ENCODE measurements around the gene NPC1. TPM values are rescaled to one million over a fixed set of nuclear protein-coding genes. Genes with fewer than 3 reads are reported as not detected.
A peak's percentile ranks its signal among the peaks of the same experiment; 100 is the strongest.

NPC1 gene
- total RNA-seq, 1 donor from 2014 or later, result 143 TPM

DNA sequence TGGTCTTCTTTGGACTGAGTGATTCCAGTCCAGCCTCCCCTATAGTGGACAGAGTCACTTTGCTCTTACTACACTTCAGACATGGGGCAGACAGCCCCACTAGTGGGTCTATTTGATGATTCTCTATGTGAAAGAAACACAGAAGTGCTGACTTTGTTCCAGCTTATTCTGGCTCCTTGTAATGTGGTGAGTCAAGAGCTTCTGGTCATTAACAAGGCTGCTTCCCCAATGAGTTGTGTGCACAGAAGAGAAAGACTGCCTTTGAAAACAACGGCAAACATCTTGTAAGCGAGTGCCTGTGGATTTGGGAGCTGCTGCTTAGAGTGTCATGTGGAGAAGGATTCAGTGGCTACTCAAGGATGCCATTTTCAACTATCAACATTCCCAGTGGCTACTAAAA is 43.8 kb downstream of the NPC1 start:
- TF ChIP-seq, protein P1, sequence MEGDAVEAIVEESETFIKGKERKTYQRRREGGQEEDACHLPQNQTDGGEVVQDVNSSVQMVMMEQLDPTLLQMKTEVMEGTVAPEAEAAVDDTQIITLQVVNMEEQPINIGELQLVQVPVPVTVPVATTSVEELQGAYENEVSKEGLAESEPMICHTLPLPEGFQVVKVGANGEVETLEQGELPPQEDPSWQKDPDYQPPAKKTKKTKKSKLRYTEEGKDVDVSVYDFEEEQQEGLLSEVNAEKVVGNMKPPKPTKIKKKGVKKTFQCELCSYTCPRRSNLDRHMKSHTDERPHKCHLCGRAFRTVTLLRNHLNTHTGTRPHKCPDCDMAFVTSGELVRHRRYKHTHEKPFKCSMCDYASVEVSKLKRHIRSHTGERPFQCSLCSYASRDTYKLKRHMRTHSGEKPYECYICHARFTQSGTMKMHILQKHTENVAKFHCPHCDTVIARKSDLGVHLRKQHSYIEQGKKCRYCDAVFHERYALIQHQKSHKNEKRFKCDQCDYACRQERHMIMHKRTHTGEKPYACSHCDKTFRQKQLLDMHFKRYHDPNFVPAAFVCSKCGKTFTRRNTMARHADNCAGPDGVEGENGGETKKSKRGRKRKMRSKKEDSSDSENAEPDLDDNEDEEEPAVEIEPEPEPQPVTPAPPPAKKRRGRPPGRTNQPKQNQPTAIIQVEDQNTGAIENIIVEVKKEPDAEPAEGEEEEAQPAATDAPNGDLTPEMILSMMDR (IDR thresholded peaks at IDR 0.05), result no peak
- H3K4me3 ChIP-seq, result no peak overlapping the region
- H3K27ac ChIP-seq, result no peak overlapping the region
- peaks cover 96% of the 10 kb centered on the region for H3K36me3 ChIP-seq
- H3K4me1 ChIP-seq, result peaks cover 12% of the 10 kb centered on the region
- intact Hi-C loops (cut with DNase I), result no loop called here
- ATAC-seq, result no peak
- no peaks in the 10 kb centered on the region for H3K9me3 ChIP-seq
- H3K27me3 ChIP-seq, result no peaks in the 10 kb centered on the region
- DNase-seq, result no peak

GRCh38 chr18:23541349-23542093 is 44.8 kb downstream of the NPC1 start:
- intact Hi-C loops (cut with DNase I), result no loop called here
- TF ChIP-seq, protein P1 (IDR thresholded peaks at IDR 0.05), result no peak
- H3K4me3 ChIP-seq, result no peak overlapping the region
- no peak overlapping the region for H3K27ac ChIP-seq
- DNase-seq, result no peak
- H3K9me3 ChIP-seq, result no peaks in the 10 kb centered on the region
- ATAC-seq, result no peak
- no peaks in the 10 kb centered on the region for H3K27me3 ChIP-seq
- H3K4me1 ChIP-seq, result peaks cover 12% of the 10 kb centered on the region
- H3K36me3 ChIP-seq, result peaks cover 96% of the 10 kb centered on the region

GRCh38 chr18:23540867-23541266 is 45.4 kb downstream of the NPC1 start:
- TF ChIP-seq, protein P1 (IDR thresholded peaks at IDR 0.05), result no peak
- H3K36me3 ChIP-seq, result peaks cover 96% of the 10 kb centered on the region
- no peak overlapping the region for H3K4me3 ChIP-seq
- H3K9me3 ChIP-seq, result no peaks in the 10 kb centered on the region
- H3K27me3 ChIP-seq, result no peaks in the 10 kb centered on the region
- H3K4me1 ChIP-seq, result peaks cover 12% of the 10 kb centered on the region
- ATAC-seq, result peak; percentile 82
- no peak overlapping the region for H3K27ac ChIP-seq
- intact Hi-C loops (cut with DNase I), result no loop called here
- no peak for DNase-seq

- Histone ChIP-seq H3K9me3 (no peaks in the 10 kb centered on the region), H3K4me3 (no peak overlapping the region), H3K4me1 (peaks cover 12% of the 10 kb centered on the region), H3K36me3 (peaks cover 96% of the 10 kb centered on the region), H3K27me3 (no peaks in the 10 kb centered on the region), H3K27ac (no peak overlapping the region)
- TF ChIP-seq, protein P1 (IDR thresholded peaks at IDR 0.05), result no peak
- intact Hi-C loops (cut with DNase I), result no loop called here
- DNase-seq (no peak), ATAC-seq (no peak)
These were observed 46.3 kb downstream of the NPC1 start for GRCh38 chr18:23539911-23540525.

DNA sequence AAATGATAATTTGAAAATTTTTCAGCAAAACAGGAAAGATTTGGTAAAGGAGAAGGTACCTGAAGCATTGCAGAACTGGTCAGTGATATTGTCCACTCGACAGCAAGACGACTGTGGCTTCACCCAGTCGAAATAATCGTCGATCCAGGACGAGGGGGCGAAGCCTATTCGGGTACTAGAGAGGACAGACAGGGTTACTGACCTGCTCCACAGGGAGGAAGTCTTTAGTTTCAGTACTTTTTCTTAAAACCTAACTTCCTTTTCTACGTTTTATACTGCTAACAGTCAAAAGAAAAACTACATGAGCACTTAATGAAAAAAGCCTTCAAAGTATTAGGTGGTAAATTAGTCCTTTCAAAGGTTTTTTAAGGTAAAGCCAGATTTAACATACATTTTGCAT is 47.0 kb downstream of the NPC1 start:
- TF ChIP-seq, protein P1 (IDR thresholded peaks at IDR 0.05), result no peak
- intact Hi-C loops (cut with DNase I), result no loop called here
- ATAC-seq (no peak), DNase-seq (no peak)
- Histone ChIP-seq H3K36me3 (peaks cover 96% of the 10 kb centered on the region), H3K4me3 (no peak overlapping the region), H3K27ac (no peak overlapping the region), H3K27me3 (no peaks in the 10 kb centered on the region), H3K9me3 (no peaks in the 10 kb centered on the region), H3K4me1 (peaks cover 12% of the 10 kb centered on the region)

Data from upper lobe of right lung (tissue), 1 donor.